Choroid plexus epithelial cell (primary cell): ENCODE results near the gene CWF19L2.
A peak's percentile ranks its signal among the peaks of the same experiment; 100 is the strongest.
"Not testable (repeated sequence)": the region's sequence is repeated elsewhere in the genome, so short reads cannot be mapped to it uniquely, and the experiment has no call there.

Experiments
- DNase-seq: peaks from one replicate; pipeline ENCODE4 v3.0.0-alpha.2; 2010; ENCODE audit warnings: low read depth
- H3K4me3 ChIP-seq: 2 replicates; pipeline ENCODE4 v1.5.1; 2011; ENCODE audit warnings: low read depth, mild to moderate bottlenecking, control low read depth, low read length, moderate library complexity
- TF ChIP-seq, protein P1 (sequence below): conservative IDR thresholded peaks from 2 replicates; pipeline ENCODE4 v1.5.1; 2011; ENCODE audit warnings: low read depth, mild to moderate bottlenecking, control low read depth, inconsistent platforms, low read length, moderate library complexity

Gene CWF19L2

DNA sequence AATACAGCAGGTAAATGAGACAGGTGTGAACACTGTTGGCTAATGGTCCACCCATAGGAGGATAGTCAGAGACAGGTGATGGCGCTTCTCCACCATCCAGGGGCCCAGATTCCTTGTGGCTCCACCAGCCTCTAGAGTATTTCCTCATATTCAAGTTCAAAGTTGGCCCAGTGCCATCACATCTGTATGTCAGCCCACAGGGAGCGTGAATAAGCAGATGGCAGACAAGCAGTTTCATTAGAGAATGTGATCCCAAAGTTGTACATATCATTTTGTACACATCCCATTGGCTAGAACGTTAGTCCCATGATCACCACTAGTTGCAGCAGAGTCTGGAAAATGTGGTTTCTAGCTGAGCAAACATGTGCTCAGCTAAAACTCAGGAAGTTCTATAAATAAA lies 11.0 kb upstream of the CWF19L2 start:
- peak; percentile 62 for DNase-seq
- H3K4me3 ChIP-seq, result no peak overlapping the region
- TF ChIP-seq, protein P1, sequence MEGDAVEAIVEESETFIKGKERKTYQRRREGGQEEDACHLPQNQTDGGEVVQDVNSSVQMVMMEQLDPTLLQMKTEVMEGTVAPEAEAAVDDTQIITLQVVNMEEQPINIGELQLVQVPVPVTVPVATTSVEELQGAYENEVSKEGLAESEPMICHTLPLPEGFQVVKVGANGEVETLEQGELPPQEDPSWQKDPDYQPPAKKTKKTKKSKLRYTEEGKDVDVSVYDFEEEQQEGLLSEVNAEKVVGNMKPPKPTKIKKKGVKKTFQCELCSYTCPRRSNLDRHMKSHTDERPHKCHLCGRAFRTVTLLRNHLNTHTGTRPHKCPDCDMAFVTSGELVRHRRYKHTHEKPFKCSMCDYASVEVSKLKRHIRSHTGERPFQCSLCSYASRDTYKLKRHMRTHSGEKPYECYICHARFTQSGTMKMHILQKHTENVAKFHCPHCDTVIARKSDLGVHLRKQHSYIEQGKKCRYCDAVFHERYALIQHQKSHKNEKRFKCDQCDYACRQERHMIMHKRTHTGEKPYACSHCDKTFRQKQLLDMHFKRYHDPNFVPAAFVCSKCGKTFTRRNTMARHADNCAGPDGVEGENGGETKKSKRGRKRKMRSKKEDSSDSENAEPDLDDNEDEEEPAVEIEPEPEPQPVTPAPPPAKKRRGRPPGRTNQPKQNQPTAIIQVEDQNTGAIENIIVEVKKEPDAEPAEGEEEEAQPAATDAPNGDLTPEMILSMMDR, result no peak

DNA sequence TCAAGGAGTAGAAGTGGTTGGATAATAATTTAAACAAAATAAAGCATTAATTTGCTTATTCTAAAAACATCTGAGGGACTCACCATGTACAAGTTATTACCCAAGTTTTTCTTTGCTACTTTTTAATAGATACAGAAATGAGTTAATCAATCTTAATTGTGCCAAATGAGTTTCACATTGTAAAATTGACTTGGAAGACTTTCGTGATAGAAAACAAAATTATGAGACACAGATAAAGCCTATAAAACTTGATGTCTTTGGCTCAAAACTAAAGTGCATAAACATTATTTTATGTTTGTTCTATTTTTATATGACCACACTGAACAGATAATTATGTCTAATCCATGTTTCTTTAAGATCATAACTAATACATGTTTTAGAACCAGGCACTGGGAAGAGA lies 10.1 kb upstream of the CWF19L2 start:
- H3K4me3 ChIP-seq, result no peak overlapping the region
- DNase-seq, result no peak
- TF ChIP-seq, protein P1, result no peak

DNA sequence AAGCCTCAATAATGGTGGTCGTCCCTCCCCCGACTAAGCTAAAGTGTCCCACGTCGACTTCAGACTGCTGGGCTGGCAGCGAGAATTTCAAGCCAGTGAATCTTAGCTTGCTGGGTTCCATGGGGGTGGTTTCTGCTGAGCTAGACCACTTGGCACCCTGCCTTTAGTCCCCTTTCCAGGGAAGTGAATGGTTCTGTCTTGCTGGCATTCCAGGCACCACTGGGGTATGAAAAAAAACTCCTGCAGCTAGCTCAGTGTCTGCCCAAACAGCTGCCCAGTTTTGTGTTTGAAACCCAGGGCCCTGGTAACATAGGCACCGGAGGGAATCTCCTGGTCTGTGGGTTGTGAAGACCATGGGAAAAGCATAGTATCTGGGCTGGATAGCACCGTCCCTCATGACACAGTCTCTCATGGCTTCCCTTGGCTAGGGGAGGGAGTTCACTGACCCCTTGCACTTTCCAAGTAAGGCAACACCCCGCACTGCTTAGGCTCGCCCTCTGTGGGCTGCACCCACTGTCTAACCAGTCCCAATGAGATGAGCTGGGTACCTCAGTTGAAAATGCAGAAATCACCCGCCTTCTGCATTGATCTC lies 8.7 kb upstream of the CWF19L2 start:
- not testable (repeated sequence) for DNase-seq, H3K4me3 ChIP-seq

DNA sequence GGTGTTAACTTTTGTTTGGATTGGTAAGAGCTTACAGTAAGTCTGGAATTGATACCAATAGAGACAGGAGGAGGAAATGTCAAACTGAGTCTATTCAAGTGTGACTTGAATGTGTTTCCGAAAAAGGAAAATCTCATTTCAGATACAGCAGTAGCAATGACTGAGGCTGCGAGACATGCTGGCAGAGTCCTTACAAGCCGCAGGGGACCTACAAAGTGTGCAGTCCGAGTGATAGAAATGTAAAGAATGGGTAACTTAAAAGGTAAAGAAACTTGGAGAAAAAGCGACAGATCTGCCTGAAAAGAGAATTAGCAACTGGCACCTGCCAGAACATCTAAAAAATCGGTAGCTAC lies 444 bp downstream of the CWF19L2 start:
- H3K4me3 ChIP-seq, result peak overlapping the region; percentile 86
- peak; percentile 15 for DNase-seq
- TF ChIP-seq, protein P1, result no peak

DNA sequence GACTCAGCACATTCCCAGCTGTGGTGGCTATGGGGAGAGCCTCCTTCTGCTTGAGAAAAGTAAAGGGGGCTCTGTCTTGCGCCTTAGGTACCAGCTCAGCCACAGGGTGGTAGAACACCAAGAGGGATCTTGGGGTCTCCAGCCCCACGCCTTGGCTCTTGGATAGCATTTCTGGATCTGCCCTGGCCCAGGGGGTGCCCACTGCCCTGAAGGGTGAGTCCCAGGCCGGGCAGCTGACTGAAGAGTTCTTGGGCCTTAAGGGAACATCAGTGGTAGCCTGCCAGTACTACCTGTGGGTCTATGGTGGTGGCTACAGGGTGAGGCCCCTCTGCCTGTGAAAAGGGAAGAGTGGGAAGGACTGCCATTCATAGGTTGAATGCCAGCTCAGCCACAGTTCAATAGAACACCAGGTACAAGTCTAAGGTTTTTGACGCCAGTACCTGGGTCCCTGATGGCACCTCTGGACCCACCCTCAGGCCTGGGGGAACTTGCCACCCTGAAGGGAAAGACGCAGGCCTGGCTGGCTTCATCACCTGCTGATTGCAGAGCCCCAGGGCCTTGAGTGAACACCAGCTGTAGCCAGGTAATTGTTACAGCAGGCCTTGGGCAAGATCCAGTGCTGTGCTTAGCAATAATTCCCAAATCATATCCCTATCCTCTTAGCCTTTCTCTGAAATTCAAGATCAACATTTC lies 3.9 kb downstream of the CWF19L2 start:
- DNase-seq, result no peak
- TF ChIP-seq, protein P1, result no peak

DNA sequence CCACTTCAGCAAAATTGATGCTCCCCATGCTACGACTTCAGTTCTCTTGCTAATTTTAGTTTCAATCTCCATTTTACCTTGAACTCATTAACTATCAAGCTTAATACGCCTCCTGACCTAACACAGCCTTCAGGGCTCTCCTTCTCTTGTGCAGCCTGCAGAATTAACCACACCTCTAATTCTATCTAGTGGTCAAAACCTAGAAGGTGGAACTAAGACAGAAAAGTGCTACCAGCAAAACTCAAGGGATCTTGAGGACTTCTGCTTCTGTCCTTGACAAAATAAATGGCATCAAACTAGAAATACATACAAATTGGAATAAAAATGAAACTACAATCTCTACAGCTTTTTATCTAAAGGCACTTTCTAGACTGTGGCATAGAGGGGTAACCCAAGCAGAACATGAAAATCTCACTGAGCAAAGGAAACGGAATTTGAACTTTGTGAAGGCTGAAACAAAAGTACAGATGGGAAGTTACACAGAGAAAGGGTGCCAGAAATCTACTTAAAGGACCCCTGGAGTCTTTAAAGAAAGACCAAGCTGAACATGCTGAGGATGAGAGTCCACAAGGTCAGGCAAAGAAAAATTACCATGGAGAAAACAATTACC lies 10.7 kb downstream of the CWF19L2 start:
- DNase-seq, result no peak
- no peak overlapping the region for H3K4me3 ChIP-seq
- TF ChIP-seq, protein P1, result no peak

More for the DNA sequence above, 3.9 kb downstream of the CWF19L2 start:
- no peak overlapping the region for H3K4me3 ChIP-seq

DNA sequence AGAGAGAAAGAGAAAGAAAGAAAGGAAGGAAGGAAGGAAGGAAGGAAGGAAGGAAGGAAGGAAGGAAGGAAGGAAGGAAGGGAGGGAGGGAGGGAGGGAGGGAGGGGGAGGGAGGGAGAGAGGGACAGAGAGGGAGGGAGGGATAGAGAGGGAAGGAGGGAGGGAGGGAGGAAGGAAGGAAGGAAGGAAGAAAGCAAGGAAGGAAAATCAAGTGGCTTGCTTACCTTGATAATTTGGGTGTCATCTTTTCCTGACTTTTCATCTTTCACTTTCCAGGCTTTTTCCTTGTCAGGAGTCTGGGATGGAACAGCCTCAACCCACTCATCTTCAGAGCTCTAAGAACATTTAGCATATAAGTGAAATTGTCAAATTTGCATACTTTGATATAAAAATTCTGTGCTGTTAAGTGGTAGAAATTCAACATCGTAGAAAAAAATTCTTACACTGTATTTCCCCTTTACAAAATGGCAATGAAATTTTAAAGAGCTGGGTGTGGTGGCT lies 14.9 kb downstream of the CWF19L2 start:
- TF ChIP-seq, protein P1, result no peak
- no peak overlapping the region for H3K4me3 ChIP-seq
- DNase-seq, result no peak
